H1 (cell line): ENCODE data around the gene AFF4. TPM values are rescaled to one million over a fixed set of nuclear protein-coding genes. Genes with fewer than 3 reads are reported as not detected.
A peak's percentile ranks its signal among the peaks of the same experiment; 100 is the strongest.

Source experiments
- CTCF ChIA-PET: fragments of 300-600 bp; sonication (Branson Sonifier 250); formaldehyde crosslinking; loops from one replicate; lab custom pipeline; 2021; ENCODE audit not compliant: partially characterized antibody; lab: Charles Lee
- POLR2A ChIA-PET: fragments of 300-600 bp; sonication (Branson Sonifier 250); formaldehyde crosslinking; loops from one replicate; lab custom pipeline; 2021; ENCODE audit warnings: inconsistent platforms; ENCODE audit not compliant: partially characterized antibody; lab: Charles Lee
- DNase-seq, 2 experiments: peaks; one replicate each; pipeline versions ENCODE4 v3.0.0 to v3.0.0-alpha.2; 2010 to 2022; ENCODE audit warnings: low spot score in 2 of 2, low read depth in 1 of 2, mixed read lengths in 1 of 2
- FAIRE-seq: peaks from 2 replicates; lab custom pipeline; 2011; peaks lifted over from hg19 to GRCh38; lab: Jason Lieb, UNC
- H2AFZ ChIP-seq: 2 replicates; pipeline ENCODE4 v1.8.1; 2012; ENCODE audit warnings: low read length, inconsistent platforms
- H2AK5ac ChIP-seq: 2 replicates; pipeline ENCODE4 v1.6.1; 2013; ENCODE audit warnings: low read depth, low read length
- H2BK120ac ChIP-seq: replicated peaks from 2 replicates; pipeline ENCODE3; 2013; ENCODE audit warnings: low read depth, low read length, inconsistent platforms
- H2BK12ac ChIP-seq: 2 replicates; pipeline ENCODE4 v1.6.1; 2013; ENCODE audit warnings: low read depth, low read length
- H2BK15ac ChIP-seq: 2 replicates; pipeline ENCODE4 v1.6.1; 2013; ENCODE audit warnings: low read length
- H2BK20ac ChIP-seq: 2 replicates; pipeline ENCODE4 v1.6.1; 2013; ENCODE audit warnings: low read length
- H2BK5ac ChIP-seq: 2 replicates; pipeline ENCODE4 v1.6.1; 2013; ENCODE audit warnings: low read depth, low read length
- H3K14ac ChIP-seq: 2 replicates; pipeline ENCODE4 v1.6.1; 2013; ENCODE audit warnings: inconsistent platforms; ENCODE audit not compliant: insufficient read length
- H3K18ac ChIP-seq: 2 replicates; pipeline ENCODE4 v1.6.1; 2013; ENCODE audit warnings: low read length; ENCODE audit errors: extremely low read depth
- H3K23ac ChIP-seq: 2 replicates; pipeline ENCODE4 v1.6.1; 2013; ENCODE audit warnings: inconsistent platforms; ENCODE audit not compliant: insufficient read length
- H3K23me2 ChIP-seq: 2 replicates; pipeline ENCODE4 v1.6.1; 2013; ENCODE audit warnings: low read depth, low read length
- H3K27ac ChIP-seq: 2 replicates; pipeline ENCODE4 v1.6.1; 2011; ENCODE audit warnings: low read depth, low read length, inconsistent platforms
- H3K27me3 ChIP-seq, 4 experiments: replicated peaks in 1 of 4; 1 replicate in 1 of 4; 2 replicates in 3 of 4; pipeline versions ENCODE4 v1.6.1 to v1.8.1; 2011 to 2013; ENCODE audit warnings: low read length in 3 of 4, mild to moderate bottlenecking in 3 of 4, inconsistent platforms in 2 of 4, mixed read lengths in 2 of 4, moderate library complexity in 1 of 4; ENCODE audit not compliant: control insufficient read depth in 3 of 4, insufficient read depth in 3 of 4; ENCODE audit errors: extremely low read depth in 1 of 4
- H3K36me3 ChIP-seq, 4 experiments: 2 replicates each; pipeline versions ENCODE4 v1.6.1 to v1.8.1; 2011 to 2013; ENCODE audit warnings: mild to moderate bottlenecking in 4 of 4, low read length in 3 of 4, moderate library complexity in 2 of 4, control low read depth in 1 of 4, inconsistent platforms in 1 of 4; ENCODE audit not compliant: insufficient read depth in 4 of 4, control insufficient read depth in 2 of 4
- H3K4ac ChIP-seq: replicated peaks from 2 replicates; pipeline ENCODE3; 2013; ENCODE audit warnings: low read length, low read depth, mixed read lengths, inconsistent platforms; ENCODE audit not compliant: insufficient read length
- H3K4me1 ChIP-seq, 4 experiments: replicated peaks in 1 of 4; 1 replicate in 1 of 4; 2 replicates in 3 of 4; pipeline versions ENCODE4 v1.6.1 to v1.8.1; 2011 to 2013; ENCODE audit warnings: low read length in 3 of 4, inconsistent platforms in 2 of 4, mixed read lengths in 1 of 4; ENCODE audit not compliant: insufficient read depth in 4 of 4, control insufficient read depth in 3 of 4
- H3K4me2 ChIP-seq, 2 experiments: 2 replicates each; pipeline versions ENCODE4 v1.6.1 to v1.8.1; 2011 to 2013; ENCODE audit warnings: low read depth in 2 of 2, low read length in 2 of 2, control low read depth in 1 of 2, inconsistent platforms in 1 of 2, mild to moderate bottlenecking in 1 of 2; ENCODE audit not compliant: insufficient read depth in 1 of 2
- H3K4me3 ChIP-seq, 4 experiments: fragments of 200-600, 300-600 bp in 1 of 4; sonication (generic), shearing (Covaris generic), sonication (Bioruptor Twin) in 1 of 4; 2 replicates each; pipeline versions ENCODE4 v1.5.1 to v1.8.1; 2011 to 2016; ENCODE audit warnings: low read length in 4 of 4, low read depth in 3 of 4, control low read depth in 2 of 4, inconsistent platforms in 2 of 4, mild to moderate bottlenecking in 2 of 4, mixed read lengths in 1 of 4, moderate library complexity in 1 of 4; ENCODE audit not compliant: insufficient read depth in 2 of 4; ENCODE audit errors: extremely low read depth in 1 of 4
- H3K56ac ChIP-seq: replicated peaks from 2 replicates; pipeline ENCODE3; 2013; ENCODE audit warnings: low read depth, mild to moderate bottlenecking, mixed read lengths, low read length, inconsistent platforms; ENCODE audit not compliant: insufficient read length
- H3K79me1 ChIP-seq: 2 replicates; pipeline ENCODE4 v1.6.1; 2013; ENCODE audit warnings: low read depth, low read length, control low read depth
- H3K79me2 ChIP-seq, 2 experiments: 2 replicates each; pipeline versions ENCODE4 v1.6.1 to v1.8.1; 2012 to 2013; ENCODE audit warnings: low read length in 2 of 2, mild to moderate bottlenecking in 2 of 2, inconsistent platforms in 1 of 2; ENCODE audit not compliant: insufficient read depth in 2 of 2, control insufficient read depth in 1 of 2
- H3K9ac ChIP-seq, 4 experiments: replicated peaks in 1 of 4; 1 replicate in 1 of 4; 2 replicates in 3 of 4; pipeline versions ENCODE4 v1.6.1 to v1.8.1; 2011 to 2013; ENCODE audit warnings: low read depth in 3 of 4, low read length in 3 of 4, control low read depth in 2 of 4, mild to moderate bottlenecking in 2 of 4, moderate library complexity in 2 of 4, inconsistent platforms in 1 of 4; ENCODE audit errors: extremely low read depth in 1 of 4
- H3K9me3 ChIP-seq, 2 experiments: 2 replicates each; pipeline versions ENCODE4 v1.6.1 to v1.8.1; 2012 to 2013; ENCODE audit warnings: mild to moderate bottlenecking in 2 of 2, moderate library complexity in 2 of 2, control low read depth in 1 of 2, inconsistent platforms in 1 of 2, low read depth in 1 of 2, low read length in 1 of 2, mixed read lengths in 1 of 2; ENCODE audit not compliant: insufficient read depth in 2 of 2
- H4K20me1 ChIP-seq, 2 experiments: replicated peaks in 1 of 2; 2 replicates each; pipeline versions ENCODE3 to v1.8.1; 2011 to 2013; ENCODE audit warnings: inconsistent platforms in 2 of 2, low read length in 2 of 2, mild to moderate bottlenecking in 1 of 2; ENCODE audit not compliant: insufficient read depth in 2 of 2, control insufficient read depth in 1 of 2
- H4K5ac ChIP-seq: 2 replicates; pipeline ENCODE4 v1.6.1; 2013; ENCODE audit warnings: low read length, low read depth, mixed read lengths, inconsistent platforms; ENCODE audit not compliant: insufficient read length
- H4K8ac ChIP-seq: 2 replicates; pipeline ENCODE4 v1.8.0; 2013; ENCODE audit warnings: mild to moderate bottlenecking, moderate library complexity, low read length, inconsistent platforms; ENCODE audit not compliant: insufficient read depth; ENCODE audit errors: extremely low read depth
- H4K91ac ChIP-seq: replicated peaks from 2 replicates; pipeline ENCODE3; 2013; ENCODE audit warnings: low read length, mixed read lengths, inconsistent platforms; ENCODE audit not compliant: insufficient read length
- EGR1 ChIP-seq: IDR thresholded peaks from 2 replicates; pipeline ENCODE4 v1.6.1; 2011; ENCODE audit warnings: low read depth, low read length, borderline replicate concordance
- GTF2F1 ChIP-seq: IDR thresholded peaks from 2 replicates; pipeline ENCODE4 v1.6.1; 2012; ENCODE audit warnings: low read depth, low read length, improper control_type of control experiment, borderline replicate concordance
- MAX ChIP-seq: IDR thresholded peaks from 2 replicates; pipeline ENCODE4 v1.6.1; 2012; ENCODE audit warnings: inconsistent platforms
- POU5F1 ChIP-seq: IDR thresholded peaks from 2 replicates; pipeline ENCODE4 v1.6.1; 2011; ENCODE audit warnings: low read depth, mild to moderate bottlenecking, low read length, moderate library complexity
- TEAD4 ChIP-seq: IDR thresholded peaks from 2 replicates; pipeline ENCODE4 v1.6.1; 2012; ENCODE audit warnings: low read depth, low read length, inconsistent platforms, mixed read lengths
- ZNF274 ChIP-seq: IDR thresholded peaks from 2 replicates; pipeline ENCODE4 v1.7.0; 2012; ENCODE audit warnings: low read length, borderline replicate concordance; ENCODE audit errors: extremely low read depth
- WGBS, 2 experiments: shearing (Covaris generic) in 1 of 2; methylation state at CpG; one replicate each; pipeline versions ENCODE4 v1.1.6 to v1.1.7; 2013 to 2015; ENCODE audit warnings: low lambda C conversion rate in 2 of 2, mixed read lengths in 2 of 2, inconsistent platforms in 1 of 2, low coverage in 1 of 2, missing lambda C conversion rate in 1 of 2; ENCODE audit not compliant: insufficient replicate concordance in 2 of 2, insufficient coverage in 1 of 2, insufficient read length in 1 of 2; ENCODE audit errors: extremely low coverage in 1 of 2, missing lambda C conversion rate in 1 of 2; 5-methylcytosine and 5-hydroxymethylcytosine counted together
- polyA plus RNA-seq, 7 experiments: library from polyadenylated mRNA; depleted of rRNA in 3 of 7; stranded (reverse) in 5 of 7; unstranded in 2 of 7; fragments of >200 nt in 5 of 7; fragments of 200-250 nt in 2 of 7; gene quantifications; 1 replicate in 5 of 7; 2 replicates in 1 of 7; 4 replicates in 1 of 7; pipeline versions ENCODE4 v1.2.1 to v1.2.3, GENCODE V29; 2011 to 2013; ENCODE audit warnings: missing spikeins in 2 of 7, mixed read lengths in 2 of 7
- total RNA-seq: library from RNA; stranded (reverse); fragmentation: NEBNext Ultra II Directional; extraction: Animal tissue kit (Norgen Biotek cat#: 25700); gene quantifications from 2 replicates; pipeline ENCODE4 v1.2.1, GENCODE V29; 2021
- TF ChIP-seq, protein P1 (sequence below): IDR thresholded peaks from 2 replicates; pipeline ENCODE4 v1.6.1; 2012; ENCODE audit warnings: inconsistent platforms
- TF ChIP-seq, protein P2 (sequence below): IDR thresholded peaks from 2 replicates; pipeline ENCODE4 v1.6.1; 2012; ENCODE audit warnings: low read length, inconsistent platforms

The AFF4 gene
- total and polyA plus RNA-seq, 2 of the 8 experiments (the other 6 are each of a cell fraction or from before 2014, with no cell fraction given), result 12.0 to 61.4 TPM

GRCh38 chr5:132865668-132866341 lies 97.6 kb downstream of the AFF4 start:
- Histone ChIP-seq H3K79me2 (peaks cover 3 to 13% of the 10 kb centered on the region in 2 experiments; a peak in 2 of 4 replicates), H3K14ac (no peak overlapping the region), H3K56ac (no peak overlapping the region), H3K36me3 (peaks cover 5 to 22% (median 14%) of the 10 kb centered on the region in 4 experiments; a peak in 5 of 8 replicates), H4K91ac (no peak overlapping the region), H3K18ac (no peak overlapping the region; the same call in 1 of the 2 replicates), H3K27me3 (no peaks in the 10 kb centered on the region), H4K20me1 (peaks cover 0 to 2% of the 10 kb centered on the region in 2 experiments), H2BK120ac (no peak overlapping the region), H3K4me1 (peaks cover 4 to 7% (median 6%) of the 10 kb centered on the region in 4 experiments; a peak in 5 of 7 replicates), H2BK5ac (peak overlapping the region; percentile 66; the same call in 1 of the 2 replicates), H3K23me2 (peaks cover 6% of the 10 kb centered on the region), H3K23ac (no peak overlapping the region), H3K27ac (peak overlapping the region; percentile 60; the same call in 1 of the 2 replicates), H2BK20ac (no peak overlapping the region), H2AFZ (peak overlapping the region; percentile 37), H2AK5ac (0 out of 2 replicates have a peak overlapping the region, but pooled peaks have one; percentile 58), H2BK15ac (no peak overlapping the region), H4K5ac (peak overlapping the region; percentile 23), H3K4me3 (peak overlapping the region; percentile 80 to 99 (median 88); a peak in 7 of 8 replicates), H3K4ac (no peak overlapping the region), H4K8ac (peak overlapping the region; percentile 90), H3K79me1 (peaks cover 3% of the 10 kb centered on the region; the same call in 1 of the 2 replicates), H2BK12ac (0 out of 2 replicates have a peak overlapping the region, but pooled peaks have one; percentile 2), H3K9me3 (no peaks in the 10 kb centered on the region), H3K4me2 (peak overlapping the region; percentile 81 to 85), H3K9ac (peak overlapping the region in 3 of 4 experiments; percentile 22 to 69 (median 67); a peak in 5 of 7 replicates)
- DNase-seq (no peak), FAIRE-seq (no peak)
- WGBS, 2 experiments, result 42% methylated on average over 30 of the region's 30 CpGs; no CpG with 5 or more reads in 1 of the 2 experiments
- CTCF ChIA-PET, result interaction anchor here (0.9 to 32.2 kb wide), 7 partner anchors 11 to 59 kb away, joined by 3 to 465 read pairs (median 6); partner anchors contain the start of gene SHROOM1
- POLR2A ChIA-PET, result interaction anchor here (0.6 to 4.3 kb wide), 18 partner anchors 9 to 572 kb away, joined by 3 to 32 read pairs (median 4); partner anchors contain the start of genes HSPA4, KIF3A, SHROOM1 and SLC22A4
- TF ChIP-seq TEAD4 (no peak), EGR1 (no peak), GTF2F1 (no peak), POU5F1 (no peak), ZNF274 (no peak), MAX (peak; percentile 82)
- TF ChIP-seq, protein P1, sequence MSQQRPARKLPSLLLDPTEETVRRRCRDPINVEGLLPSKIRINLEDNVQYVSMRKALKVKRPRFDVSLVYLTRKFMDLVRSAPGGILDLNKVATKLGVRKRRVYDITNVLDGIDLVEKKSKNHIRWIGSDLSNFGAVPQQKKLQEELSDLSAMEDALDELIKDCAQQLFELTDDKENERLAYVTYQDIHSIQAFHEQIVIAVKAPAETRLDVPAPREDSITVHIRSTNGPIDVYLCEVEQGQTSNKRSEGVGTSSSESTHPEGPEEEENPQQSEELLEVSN, result peak; percentile 80; the same call in 1 of the 2 replicates
- TF ChIP-seq, protein P2, sequence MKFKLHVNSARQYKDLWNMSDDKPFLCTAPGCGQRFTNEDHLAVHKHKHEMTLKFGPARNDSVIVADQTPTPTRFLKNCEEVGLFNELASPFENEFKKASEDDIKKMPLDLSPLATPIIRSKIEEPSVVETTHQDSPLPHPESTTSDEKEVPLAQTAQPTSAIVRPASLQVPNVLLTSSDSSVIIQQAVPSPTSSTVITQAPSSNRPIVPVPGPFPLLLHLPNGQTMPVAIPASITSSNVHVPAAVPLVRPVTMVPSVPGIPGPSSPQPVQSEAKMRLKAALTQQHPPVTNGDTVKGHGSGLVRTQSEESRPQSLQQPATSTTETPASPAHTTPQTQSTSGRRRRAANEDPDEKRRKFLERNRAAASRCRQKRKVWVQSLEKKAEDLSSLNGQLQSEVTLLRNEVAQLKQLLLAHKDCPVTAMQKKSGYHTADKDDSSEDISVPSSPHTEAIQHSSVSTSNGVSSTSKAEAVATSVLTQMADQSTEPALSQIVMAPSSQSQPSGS, result no peak
